Fibroblast of the aortic adventitia (primary cell): ENCODE data around the gene SV2C. TPM values are rescaled to one million over a fixed set of nuclear protein-coding genes. Genes with fewer than 3 reads are reported as not detected.
A peak's percentile ranks its signal among the peaks of the same experiment; 100 is the strongest.

Experiments used
- DNase-seq: peaks from one replicate; pipeline ENCODE4 v3.0.0-alpha.2; 2010; ENCODE audit warnings: low read depth
- H3K4me3 ChIP-seq: 2 replicates; pipeline ENCODE4 v1.5.1; 2011; ENCODE audit warnings: low read depth, mild to moderate bottlenecking, control low read depth, low read length, moderate library complexity
- CTCF ChIP-seq: IDR thresholded peaks from 2 replicates; pipeline ENCODE4 v1.5.1; 2011; ENCODE audit warnings: mild to moderate bottlenecking, low read length, control low read depth, inconsistent platforms; ENCODE audit not compliant: insufficient read depth
- total RNA-seq: library from RNA; depleted of rRNA; stranded (reverse); fragments of >200 nt; gene quantifications from 2 replicates; pipeline ENCODE4 v1.2.3, GENCODE V29; 2012; ENCODE audit warnings: low replicate concordance

SV2C gene
- total RNA-seq, 1 donor: not detected

DNA sequence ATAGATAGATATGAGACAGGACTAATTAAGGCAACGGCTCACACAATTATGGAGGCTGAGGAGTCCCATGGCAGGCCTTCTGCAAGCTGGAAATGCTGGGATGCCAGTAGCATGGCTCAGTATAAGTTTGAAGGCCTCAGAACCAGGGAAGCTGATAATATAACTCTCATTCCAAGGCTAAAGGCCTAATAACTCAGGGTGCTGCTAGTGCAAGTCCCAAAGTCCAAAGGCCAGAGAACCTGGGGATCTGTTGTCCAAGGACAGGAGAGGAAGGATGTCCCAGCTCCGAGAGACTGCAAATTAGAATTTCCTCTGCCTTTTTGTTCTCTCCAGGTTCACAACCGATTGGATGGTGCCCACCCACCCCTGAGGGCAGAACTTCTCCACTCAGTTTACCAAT, 114.5 kb downstream of the SV2C start:
- no peak for DNase-seq
- H3K4me3 ChIP-seq: no peak overlapping the region
- TF ChIP-seq CTCF: no peak

- no peak for TF ChIP-seq CTCF
- H3K4me3 ChIP-seq: no peak overlapping the region
- no peak for DNase-seq
Observed at GRCh38 chr5:76199336-76200318, 116.4 kb downstream of the SV2C start.

GRCh38 chr5:76202182-76202581, 119.0 kb downstream of the SV2C start:
- no peak for TF ChIP-seq CTCF
- H3K4me3 ChIP-seq: no peak overlapping the region
- no peak for DNase-seq

DNA sequence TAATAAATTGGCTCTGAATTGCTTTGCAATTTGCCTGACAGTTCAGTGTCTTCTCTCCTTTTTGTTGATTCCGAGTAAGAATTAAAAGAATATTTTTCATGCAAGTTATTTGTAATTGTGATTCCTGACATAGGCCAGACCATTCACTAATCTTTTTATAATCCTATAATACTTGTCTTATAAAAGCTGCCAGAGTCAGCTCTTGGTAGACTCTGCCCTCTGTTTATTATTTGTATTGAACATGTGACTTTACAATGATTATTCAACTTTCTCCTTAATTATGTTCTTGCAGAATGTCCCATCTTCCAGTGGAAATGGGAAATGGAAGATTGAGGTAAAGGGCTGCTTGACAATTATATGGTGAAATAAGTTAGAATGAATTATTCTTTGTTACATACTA, 121.0 kb downstream of the SV2C start:
- no peak for DNase-seq
- no peak overlapping the region for H3K4me3 ChIP-seq
- no peak for TF ChIP-seq CTCF

DNA sequence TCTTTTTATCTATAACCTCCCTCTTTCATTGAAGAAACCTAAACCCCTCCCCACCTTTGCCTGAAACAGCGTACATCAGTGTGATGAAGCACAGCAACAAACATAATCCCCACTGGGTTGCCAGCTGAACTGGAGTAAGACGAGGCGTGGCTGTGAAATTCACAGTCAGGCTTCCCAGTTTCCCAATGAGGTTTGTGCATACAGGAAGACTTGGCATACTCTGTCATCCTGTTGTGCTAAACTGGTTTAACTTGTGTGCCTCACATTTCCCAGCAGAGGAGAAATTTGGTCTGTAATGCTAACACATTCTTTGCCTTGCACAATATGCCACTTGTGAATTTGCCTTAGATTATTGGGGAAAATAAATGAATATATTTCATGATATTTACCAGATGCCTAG, 121.5 kb downstream of the SV2C start:
- TF ChIP-seq CTCF: no peak
- no peak overlapping the region for H3K4me3 ChIP-seq
- DNase-seq: peak; percentile 1

DNA sequence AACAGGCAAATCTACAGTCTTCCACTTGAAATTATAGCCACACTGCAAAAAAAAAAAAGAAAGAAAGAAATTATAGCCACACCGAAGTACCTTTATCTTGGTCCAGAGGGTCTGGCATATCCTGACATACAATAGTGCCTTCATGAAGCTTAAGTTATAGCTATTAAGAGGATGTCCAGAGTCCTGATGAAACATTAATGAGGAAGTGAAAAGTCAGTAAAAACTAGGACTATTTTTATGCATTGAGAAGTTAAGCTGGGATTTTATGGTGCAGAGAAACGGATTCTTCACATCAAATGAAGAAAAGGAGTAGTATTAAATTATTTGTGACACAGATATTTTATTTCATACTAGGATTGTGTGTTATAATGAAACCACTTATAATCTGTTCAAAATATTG, 123.9 kb downstream of the SV2C start:
- no peak for TF ChIP-seq CTCF
- no peak overlapping the region for H3K4me3 ChIP-seq
- DNase-seq: no peak
